ENCODE data around the gene TMEM260. TPM values are rescaled to one million over a fixed set of nuclear protein-coding genes. Genes with fewer than 3 reads are reported as not detected.
"Not testable (repeated sequence)": the region's sequence is repeated elsewhere in the genome, so short reads cannot be mapped to it uniquely, and the experiment has no call there.

Gene TMEM260
- total and polyA plus RNA-seq, 8 donors: 8.0 to 17.4 (median 11.3) TPM

DNA sequence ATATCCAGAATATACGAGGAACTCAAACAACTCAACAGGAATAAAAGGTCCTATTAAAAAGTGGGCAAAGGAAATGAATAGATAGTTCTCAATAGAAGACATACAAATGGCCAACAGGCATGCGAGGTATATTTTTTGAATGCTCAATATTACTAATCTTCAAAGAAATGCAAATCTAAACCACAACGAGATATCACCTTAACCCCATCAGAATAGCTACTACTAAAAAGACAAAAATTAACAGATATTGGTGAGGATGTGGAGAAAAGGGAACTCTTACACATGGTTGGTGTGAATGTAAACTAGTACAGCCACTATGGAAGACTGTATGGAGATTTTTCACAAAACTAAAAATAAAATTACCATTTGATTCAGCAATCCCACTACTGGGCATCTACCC is 99.2 kb downstream of the TMEM260 start:
- Histone ChIP-seq H3K36me3 (no peaks in the 10 kb centered on the region), H3K9me3 (no peaks in the 10 kb centered on the region), H3K27ac (no peak overlapping the region), H3K27me3 (no peaks in the 10 kb centered on the region), H3K4me1 (no peaks in the 10 kb centered on the region), H3K4me3 (no peak overlapping the region)
- TF ChIP-seq, protein P1, sequence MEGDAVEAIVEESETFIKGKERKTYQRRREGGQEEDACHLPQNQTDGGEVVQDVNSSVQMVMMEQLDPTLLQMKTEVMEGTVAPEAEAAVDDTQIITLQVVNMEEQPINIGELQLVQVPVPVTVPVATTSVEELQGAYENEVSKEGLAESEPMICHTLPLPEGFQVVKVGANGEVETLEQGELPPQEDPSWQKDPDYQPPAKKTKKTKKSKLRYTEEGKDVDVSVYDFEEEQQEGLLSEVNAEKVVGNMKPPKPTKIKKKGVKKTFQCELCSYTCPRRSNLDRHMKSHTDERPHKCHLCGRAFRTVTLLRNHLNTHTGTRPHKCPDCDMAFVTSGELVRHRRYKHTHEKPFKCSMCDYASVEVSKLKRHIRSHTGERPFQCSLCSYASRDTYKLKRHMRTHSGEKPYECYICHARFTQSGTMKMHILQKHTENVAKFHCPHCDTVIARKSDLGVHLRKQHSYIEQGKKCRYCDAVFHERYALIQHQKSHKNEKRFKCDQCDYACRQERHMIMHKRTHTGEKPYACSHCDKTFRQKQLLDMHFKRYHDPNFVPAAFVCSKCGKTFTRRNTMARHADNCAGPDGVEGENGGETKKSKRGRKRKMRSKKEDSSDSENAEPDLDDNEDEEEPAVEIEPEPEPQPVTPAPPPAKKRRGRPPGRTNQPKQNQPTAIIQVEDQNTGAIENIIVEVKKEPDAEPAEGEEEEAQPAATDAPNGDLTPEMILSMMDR (IDR thresholded peaks at IDR 0.05): no peak
- WGBS, 2 donors: 79 to 80% methylated on average over 3 of the region's 3 CpGs
- ATAC-seq (no peak), FAIRE-seq (no peak), DNase-seq (no peak)
- intact Hi-C loops (cut with DNase I): no loop called here

DNA sequence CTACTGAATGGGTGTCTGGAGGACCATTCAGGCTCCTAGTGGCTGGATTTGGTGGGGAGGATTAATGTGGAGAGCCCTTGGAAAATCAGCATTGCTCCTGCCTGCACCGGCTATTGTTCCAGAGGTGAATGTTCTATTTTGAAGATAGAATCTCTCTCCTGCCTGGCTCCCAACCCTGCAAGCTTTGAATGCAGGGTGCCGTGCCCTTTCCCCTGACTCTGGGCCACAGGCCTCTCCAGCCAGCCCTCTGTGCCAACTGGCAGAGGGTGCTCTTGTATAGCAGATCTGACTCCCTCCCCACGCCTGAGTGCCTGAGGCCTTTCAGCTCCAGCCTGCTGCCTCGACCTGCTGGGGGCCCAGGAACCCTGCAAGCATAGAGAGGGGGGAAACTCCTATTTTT is 106.8 kb downstream of the TMEM260 start:
- WGBS, 2 donors: 63 to 67% methylated on average over 4 of the region's 4 CpGs
- DNase-seq: peak in 4 of 6 donors; percentile 4 to 59 (median 30)
- intact Hi-C loops (cut with DNase I): no loop called here
- TF ChIP-seq, protein P1 (IDR thresholded peaks at IDR 0.05): no peak
- H3K27ac ChIP-seq: no peak overlapping the region
- H3K36me3 ChIP-seq: no peaks in the 10 kb centered on the region
- no peak overlapping the region for H3K4me3 ChIP-seq
- ATAC-seq: peak; percentile 53 to 87 (median 77)
- H3K4me1 ChIP-seq: no peaks in the 10 kb centered on the region
- H3K27me3 ChIP-seq: no peaks in the 10 kb centered on the region
- FAIRE-seq: no peak
- H3K9me3 ChIP-seq: no peaks in the 10 kb centered on the region

DNA sequence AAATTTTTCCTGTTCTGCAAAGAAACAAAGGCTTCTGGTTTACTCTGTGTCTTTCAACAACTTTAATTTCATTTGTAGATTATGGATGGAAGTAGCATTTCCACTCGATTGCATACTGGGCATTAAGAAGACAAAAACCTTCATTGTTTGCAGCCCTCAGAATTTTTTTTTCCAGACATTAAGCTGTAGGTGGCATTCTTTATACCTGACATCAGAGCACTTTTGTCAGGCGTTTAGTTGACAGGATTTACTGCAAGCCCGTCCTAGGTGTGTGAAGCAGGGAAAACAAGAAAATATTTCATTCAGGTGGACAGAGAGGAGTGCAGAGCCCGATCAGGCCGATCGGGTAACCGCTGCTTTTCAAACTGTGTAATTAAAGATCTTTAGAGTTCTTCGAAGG is 107.5 kb downstream of the TMEM260 start:
- intact Hi-C loops (cut with DNase I): no loop called here
- ATAC-seq (peak in 2 of 4 donors; percentile 55 to 67), FAIRE-seq (no peak), DNase-seq (no peak)
- Histone ChIP-seq H3K4me1 (no peaks in the 10 kb centered on the region), H3K9me3 (no peaks in the 10 kb centered on the region), H3K4me3 (no peak overlapping the region), H3K27me3 (no peaks in the 10 kb centered on the region), H3K27ac (no peak overlapping the region), H3K36me3 (no peaks in the 10 kb centered on the region)
- WGBS, 2 donors: 59 to 63% methylated on average over 8 of the region's 8 CpGs
- TF ChIP-seq, protein P1 (IDR thresholded peaks at IDR 0.05): no peak

DNA sequence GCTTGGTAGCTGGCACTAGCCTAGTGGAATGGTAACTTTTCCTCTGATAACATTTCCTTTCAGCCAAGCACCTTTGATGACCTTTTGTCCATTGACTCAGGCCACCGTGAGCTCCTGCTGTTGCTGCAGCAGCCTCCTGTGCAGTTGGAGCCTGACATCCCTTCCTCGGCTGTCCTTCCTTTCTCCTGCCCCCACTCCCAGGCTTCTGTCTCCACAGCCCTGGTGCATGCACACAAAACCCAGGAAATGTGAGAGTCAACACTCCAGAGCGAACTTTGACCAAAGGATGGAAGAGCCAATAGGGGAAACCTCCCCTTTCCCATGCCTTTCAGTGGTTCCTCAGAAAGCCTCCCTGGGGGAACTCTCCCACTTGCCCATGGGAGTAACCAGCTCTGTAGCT is 115.0 kb downstream of the TMEM260 start:
- Histone ChIP-seq H3K9me3 (no peaks in the 10 kb centered on the region), H3K4me1 (no peaks in the 10 kb centered on the region), H3K27ac (no peak overlapping the region), H3K4me3 (no peak overlapping the region), H3K27me3 (no peaks in the 10 kb centered on the region), H3K36me3 (no peaks in the 10 kb centered on the region)
- intact Hi-C loops (cut with DNase I): no loop called here
- no peak for FAIRE-seq
- ATAC-seq: no peak
- DNase-seq: no peak
- TF ChIP-seq, protein P1 (IDR thresholded peaks at IDR 0.05): no peak
- 86 to 92% methylated on average over 3 of the region's 3 CpGs for WGBS, 2 donors

DNA sequence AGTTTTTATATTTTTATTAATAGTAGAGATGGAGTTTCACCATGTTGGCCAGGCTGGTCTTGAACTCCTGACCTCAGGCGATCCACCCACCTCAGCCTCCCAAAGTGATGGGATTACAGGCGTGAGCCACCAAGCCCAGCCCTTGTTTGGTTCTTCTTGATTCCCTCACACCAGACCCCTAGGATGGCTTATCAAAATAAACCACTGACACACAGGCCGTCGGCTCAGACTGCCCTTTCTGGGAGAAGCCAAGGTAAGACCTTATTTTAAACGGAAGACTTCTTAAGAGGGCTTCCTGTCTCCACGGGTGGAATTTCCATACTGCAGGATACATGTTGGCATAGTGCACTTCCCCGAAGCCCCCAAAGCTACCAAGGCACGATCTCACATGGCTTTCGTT is 115.6 kb downstream of the TMEM260 start:
- DNase-seq; intact Hi-C loops (cut with DNase I); H3K36me3 ChIP-seq; H3K9me3 ChIP-seq; H3K4me3 ChIP-seq; H3K27me3 ChIP-seq; ATAC-seq; H3K27ac ChIP-seq; FAIRE-seq; H3K4me1 ChIP-seq: not testable (repeated sequence)
- 84 to 85% methylated on average over 9 of the region's 9 CpGs for WGBS, 2 donors

Other genes with a start within 250 kb of the TMEM260 start
- gene OTX2, start 230.7 kb downstream of the TMEM260 start, total RNA-seq: not detected
- not detected for gene OTX2, start 230.7 kb downstream of the TMEM260 start, polyA plus RNA-seq

Measured in pancreas (tissue), 10 donors.